ENCODE measurements around the gene IDNK.

GRCh38 chr9:83588256-83588655 lies 34.7 kb upstream of the IDNK start:
- TF ChIP-seq TCF7L2 (IDR thresholded peaks at IDR 0.05; ENCODE audit: borderline replicate concordance, extremely low read depth, insufficient read depth, insufficient read length) (no peak), CTCF (IDR thresholded peaks at IDR 0.05 in 2 of 3, conservative IDR thresholded peaks at IDR 0.05 in 1 of 3; ENCODE audit: borderline replicate concordance in 1 of 3, insufficient read depth in 1 of 3, low read depth in 2 of 3, low read length in 2 of 3) (no peak), POLR2AphosphoS5 (IDR thresholded peaks at IDR 0.05; ENCODE audit: low read depth, low read length) (no peak), REST (IDR thresholded peaks at IDR 0.05; ENCODE audit: low read depth) (no peak), POLR2A (IDR thresholded peaks at IDR 0.05; ENCODE audit: borderline replicate concordance, extremely low read depth, insufficient read depth, insufficient read length) (no peak), YY1 (IDR thresholded peaks at IDR 0.05; ENCODE audit: extremely low read depth, insufficient replicate concordance, low read depth, low read length) (no peak), CEBPB (IDR thresholded peaks at IDR 0.05; ENCODE audit: low read depth) (no peak), EZH2 (IDR thresholded peaks at IDR 0.05) (no peak), EZH2phosphoT487 (IDR thresholded peaks at IDR 0.05; ENCODE audit: borderline replicate concordance) (no peak), CBX3 (IDR thresholded peaks at IDR 0.05; ENCODE audit: low read depth) (no peak), SRF (IDR thresholded peaks at IDR 0.05; ENCODE audit: low read depth) (no peak), MAX (IDR thresholded peaks at IDR 0.05) (no peak)

All from HCT116 (cell line).